Measurements from ENCODE around the gene FHIT.

Gene FHIT

DNA sequence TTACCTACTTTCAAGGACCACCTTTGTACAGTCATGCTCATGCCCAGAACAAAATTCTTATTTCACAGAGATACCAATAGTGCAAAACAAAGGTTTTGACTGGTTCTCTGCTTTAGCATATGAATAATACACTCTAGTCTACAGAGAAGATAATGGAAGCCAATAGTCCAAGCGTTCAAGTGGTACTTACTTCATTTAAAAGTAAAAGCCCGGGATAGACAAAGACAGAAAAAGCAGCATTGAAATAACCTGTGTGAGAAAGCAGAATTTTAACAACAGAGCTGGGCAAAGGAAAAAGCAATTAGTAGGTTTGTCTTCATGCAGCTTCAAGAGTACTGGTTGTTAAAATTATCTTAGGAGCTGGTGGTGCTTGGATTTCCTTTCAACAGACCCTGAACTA lies 848.3 kb downstream of the FHIT start:
- DNase-seq (ENCODE audit: low read depth) = no peak

DNA sequence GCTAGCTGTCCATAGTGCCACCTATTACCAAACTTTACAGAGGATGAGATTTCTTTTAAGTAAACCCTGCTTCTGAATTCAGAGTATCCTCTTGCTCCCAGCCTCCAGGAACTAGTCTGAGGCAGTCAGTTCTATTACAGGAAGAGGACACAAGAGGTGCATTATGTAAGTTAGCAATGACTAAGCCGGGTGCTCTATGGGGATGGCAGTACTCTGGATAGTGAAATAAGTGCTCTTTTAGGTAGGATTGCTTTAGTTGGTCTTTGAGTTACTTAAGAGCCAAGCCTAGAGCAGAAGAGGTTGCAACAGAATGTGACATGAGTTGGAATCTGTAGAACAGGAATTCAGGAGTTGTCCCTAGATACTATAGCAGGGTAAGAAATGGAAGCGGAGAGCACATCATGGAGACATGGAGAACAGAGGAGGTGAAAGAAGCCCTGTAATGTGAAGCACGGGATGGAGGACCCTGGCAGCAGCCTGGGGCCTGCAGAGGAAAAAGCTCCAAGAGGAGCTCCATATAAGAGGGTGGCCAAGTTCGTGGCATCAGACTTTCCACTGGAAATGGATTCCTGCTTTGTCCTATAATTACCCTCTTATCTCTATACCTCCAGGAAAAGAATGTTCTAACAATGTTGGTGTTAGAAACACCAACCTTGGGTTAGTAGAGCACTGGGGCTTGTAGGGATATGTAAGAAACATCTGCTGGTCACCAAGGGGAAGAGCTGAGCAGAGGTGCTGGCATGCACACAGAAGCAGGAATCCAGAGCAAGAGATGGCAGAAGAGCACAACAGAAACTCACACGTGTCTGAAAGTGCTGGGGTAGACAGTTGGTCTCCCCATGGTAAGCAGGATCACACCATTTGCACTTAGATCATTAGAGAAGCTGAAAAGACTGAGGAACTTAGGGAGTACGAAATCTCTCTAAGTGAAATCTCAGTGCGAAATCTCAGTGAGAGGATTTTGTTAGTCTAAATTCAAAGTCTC lies 851.1 kb downstream of the FHIT start:
- no peak for DNase-seq (ENCODE audit: low read depth)

- DNase-seq (ENCODE audit: low read depth) = no peak
These were observed 852.0 kb downstream of the FHIT start for GRCh38 chr3:60399292-60399691.

GRCh38 chr3:60395173-60395762 lies 856.0 kb downstream of the FHIT start:
- DNase-seq (ENCODE audit: low read depth) = no peak

DNA sequence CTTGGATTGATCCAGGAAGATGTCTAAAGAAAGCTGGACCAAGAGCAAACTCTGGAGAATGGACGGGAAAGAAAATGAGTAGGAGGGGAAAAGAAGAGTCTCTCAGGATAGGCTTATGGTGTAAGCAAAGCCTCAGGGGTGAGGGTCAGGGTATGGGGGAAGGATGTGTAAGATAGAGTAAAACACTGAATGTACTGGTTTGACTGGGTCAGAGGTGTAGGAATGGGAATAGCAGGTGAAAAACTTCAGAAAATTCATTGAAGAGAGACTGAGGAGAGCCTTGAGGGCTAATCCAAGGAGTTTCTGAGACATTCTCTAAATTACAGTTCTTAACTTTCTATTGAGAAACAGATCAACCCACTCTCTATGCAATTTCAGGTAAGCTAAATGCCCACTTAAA lies 857.3 kb downstream of the FHIT start:
- DNase-seq (ENCODE audit: low read depth) = no peak

- no peak for DNase-seq (ENCODE audit: low read depth)
These were observed 858.8 kb downstream of the FHIT start for GRCh38 chr3:60392501-60392900.

DNA sequence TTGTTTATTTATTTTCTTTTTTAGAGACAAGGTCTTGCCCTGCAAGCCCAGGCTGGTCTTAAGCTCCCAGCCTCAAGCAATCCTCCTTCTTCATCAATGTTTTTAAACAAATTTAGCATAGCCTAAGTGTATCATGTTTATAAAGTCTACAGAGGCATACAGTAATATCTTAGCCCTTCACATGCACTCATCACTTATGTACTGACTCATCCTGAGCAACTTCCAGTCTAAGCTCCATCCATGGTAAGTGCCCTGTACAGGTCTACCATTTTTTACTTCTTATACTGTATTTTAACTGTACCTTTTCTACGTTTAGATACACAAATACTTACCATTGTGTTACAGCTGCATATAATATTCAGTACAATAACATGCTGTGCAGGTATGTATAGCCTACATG lies 860.0 kb downstream of the FHIT start:
- no peak for DNase-seq (ENCODE audit: low read depth)

DNA sequence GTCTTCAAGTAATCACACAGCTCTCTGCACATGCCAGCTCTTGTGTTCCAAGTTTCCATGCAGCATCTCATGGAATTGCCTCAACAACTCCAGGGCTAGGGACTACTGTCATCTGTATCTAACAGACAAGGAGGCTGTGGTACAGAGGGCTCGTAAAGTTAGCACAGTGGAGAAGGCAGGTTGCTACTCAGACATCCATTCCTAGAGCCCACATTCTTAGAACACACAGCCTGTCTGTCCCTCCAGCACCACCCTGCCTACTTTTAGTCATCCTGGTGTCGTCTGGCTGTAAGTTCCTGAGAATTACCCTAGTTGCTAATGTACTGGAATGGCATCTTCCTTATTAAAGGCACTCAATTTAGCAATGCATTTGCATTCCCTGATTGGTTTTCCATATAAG lies 862.5 kb downstream of the FHIT start:
- DNase-seq (ENCODE audit: low read depth) = no peak

- DNase-seq (ENCODE audit: low read depth) = no peak
These were observed 864.9 kb downstream of the FHIT start for GRCh38 chr3:60386306-60386705.

GRCh38 chr3:60384341-60384740 lies 866.9 kb downstream of the FHIT start:
- no peak for DNase-seq (ENCODE audit: low read depth)

DNA sequence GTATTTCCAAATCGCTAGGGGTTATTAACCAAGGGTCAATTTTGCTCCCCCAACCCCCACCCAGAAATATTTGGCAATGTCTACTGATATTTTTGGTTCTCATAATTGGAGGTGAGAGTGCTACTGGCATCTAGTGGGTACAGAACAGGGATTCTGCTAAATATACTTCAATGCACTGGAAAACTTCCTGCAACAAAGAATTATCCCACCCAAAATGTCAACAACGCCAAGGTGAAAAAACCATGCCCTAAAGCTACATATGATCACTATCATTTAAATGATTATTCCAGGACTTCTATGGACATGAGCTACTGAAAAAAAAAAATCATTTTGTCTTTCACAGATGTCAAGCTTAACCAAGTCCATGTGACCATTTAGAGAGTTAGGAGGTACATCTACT lies 867.9 kb downstream of the FHIT start:
- DNase-seq (ENCODE audit: low read depth) = no peak

- no peak for DNase-seq (ENCODE audit: low read depth)
These were observed 884.8 kb downstream of the FHIT start for GRCh38 chr3:60366486-60366885.

- DNase-seq (ENCODE audit: low read depth) = no peak
These were observed 885.9 kb downstream of the FHIT start for GRCh38 chr3:60365360-60365759.

- no peak for DNase-seq (ENCODE audit: low read depth)
These were observed 886.8 kb downstream of the FHIT start for GRCh38 chr3:60364475-60364874.

DNA sequence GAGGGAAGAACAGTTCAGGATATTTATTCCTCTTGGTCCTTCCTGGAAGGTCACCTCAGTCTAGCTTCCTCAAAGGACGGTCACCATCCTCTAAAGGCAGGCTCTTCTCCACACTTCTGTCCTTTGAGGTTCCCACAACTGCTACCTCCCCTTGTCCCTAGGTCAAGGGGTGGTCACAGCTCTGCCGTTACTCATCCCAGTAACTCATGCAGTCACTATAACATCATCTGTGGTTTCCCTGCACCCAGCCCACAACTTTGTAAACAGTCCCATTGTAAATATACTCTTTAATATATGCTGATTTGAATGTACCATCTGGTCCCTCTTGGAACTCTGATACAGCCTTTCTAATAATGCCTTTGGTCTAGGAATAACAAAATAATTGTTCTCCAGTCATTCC lies 887.4 kb downstream of the FHIT start:
- DNase-seq (ENCODE audit: low read depth) = no peak

GRCh38 chr3:60355825-60356224 lies 895.4 kb downstream of the FHIT start:
- DNase-seq (ENCODE audit: low read depth) = no peak

DNA sequence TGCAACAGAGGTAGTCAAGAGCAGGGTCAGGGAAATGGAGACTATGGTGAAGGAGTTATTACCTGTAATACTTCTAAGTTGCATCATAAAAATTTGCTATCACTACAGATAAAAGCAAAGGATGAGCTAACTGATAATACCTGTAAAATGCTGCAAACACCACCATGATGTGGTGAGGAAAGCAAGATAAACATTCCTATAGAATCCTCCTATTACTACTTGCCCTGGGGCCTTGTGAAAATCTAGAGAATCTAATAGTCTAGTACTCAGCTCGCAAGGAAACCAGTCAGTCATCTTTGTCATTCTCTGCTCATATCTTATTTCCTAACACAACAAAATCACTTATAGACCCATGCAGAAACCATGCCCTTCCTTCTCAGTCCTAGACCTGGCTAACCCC lies 899.8 kb downstream of the FHIT start:
- no peak for DNase-seq (ENCODE audit: low read depth)

DNA sequence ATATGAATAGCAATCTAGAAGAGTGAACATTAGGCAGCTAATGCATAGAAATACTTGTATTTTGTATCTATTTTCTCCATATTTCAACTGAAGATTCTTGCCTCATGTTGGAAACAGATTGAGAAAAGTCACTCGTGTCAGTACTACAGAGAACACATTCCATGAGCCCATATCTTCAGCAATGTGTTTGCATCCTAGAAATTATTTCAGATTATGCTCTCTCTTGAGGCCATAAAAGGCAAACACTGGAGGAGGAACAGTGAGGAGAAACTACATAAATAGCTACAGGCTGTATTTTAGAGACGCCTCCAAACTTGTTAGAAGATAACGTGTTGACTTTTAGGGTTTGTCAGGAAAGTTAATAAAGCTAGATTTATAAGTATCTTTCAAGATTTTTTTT lies 906.9 kb downstream of the FHIT start:
- DNase-seq (ENCODE audit: low read depth) = no peak

DNA sequence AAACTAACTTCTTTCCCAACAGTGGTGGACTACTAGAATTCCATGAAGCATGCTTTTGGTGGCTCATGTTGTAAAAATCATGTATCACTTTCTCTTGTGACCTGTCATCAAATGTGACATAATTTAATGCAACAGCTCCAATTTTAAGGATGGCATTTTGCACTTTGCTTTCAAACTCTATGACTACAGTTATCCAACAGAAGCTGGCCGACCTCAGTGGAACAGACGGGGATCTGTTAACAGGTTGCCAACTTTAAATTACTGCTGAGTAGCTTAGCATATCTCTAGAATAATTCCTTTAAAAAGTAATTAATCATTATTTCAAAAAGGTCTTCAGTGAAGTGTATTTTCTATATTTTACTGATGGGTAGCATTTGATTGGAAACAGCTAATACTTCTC lies 907.4 kb downstream of the FHIT start:
- no peak for DNase-seq (ENCODE audit: low read depth)

GRCh38 chr3:60339304-60339703 lies 911.9 kb downstream of the FHIT start:
- no peak for DNase-seq (ENCODE audit: low read depth)

GRCh38 chr3:60337421-60337820 lies 913.8 kb downstream of the FHIT start:
- no peak for DNase-seq (ENCODE audit: low read depth)

DNA sequence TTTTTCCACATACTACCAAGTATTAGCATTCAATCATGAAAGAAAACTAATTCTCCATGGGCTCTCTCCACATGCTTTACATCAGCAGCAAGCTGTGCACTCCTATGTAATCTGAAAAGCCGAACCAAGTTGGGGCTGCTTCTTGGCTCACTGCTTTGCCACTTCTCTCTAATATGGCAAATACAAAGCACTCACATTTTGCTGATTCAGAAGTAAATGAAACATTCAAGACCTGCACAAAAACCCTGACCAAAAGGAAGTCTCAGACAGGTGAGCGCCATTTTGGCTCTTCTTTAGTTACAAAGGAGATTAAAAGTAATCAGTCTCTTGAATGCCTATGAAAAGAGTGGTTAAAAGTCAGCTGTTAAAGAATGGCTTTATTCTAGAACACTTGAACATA lies 915.2 kb downstream of the FHIT start:
- DNase-seq (ENCODE audit: low read depth) = no peak

DNA sequence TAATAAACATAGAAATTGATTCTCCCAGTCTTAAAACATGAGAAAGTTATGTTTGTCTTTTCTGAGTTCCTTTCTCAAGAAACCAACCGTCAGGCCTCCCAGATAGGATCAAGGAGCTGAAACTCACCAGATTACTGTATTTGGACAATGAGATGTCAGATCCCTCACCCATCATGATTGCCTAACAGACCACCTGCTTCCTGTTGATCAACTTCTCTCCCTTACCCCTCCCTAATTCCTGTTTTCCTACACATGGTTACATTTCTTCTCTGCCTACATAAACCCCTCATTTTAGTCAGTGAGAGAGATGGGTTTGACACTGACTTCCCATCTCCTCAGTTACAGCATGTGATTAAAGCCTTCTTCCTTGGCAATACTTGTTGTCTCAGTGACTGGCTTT lies 917.5 kb downstream of the FHIT start:
- DNase-seq (ENCODE audit: low read depth) = no peak

GRCh38 chr3:60330107-60330506 lies 921.1 kb downstream of the FHIT start:
- DNase-seq (ENCODE audit: low read depth) = no peak

Measured in HS-27A (cell line).